CD14-positive monocyte (primary cell): ENCODE results near the gene PPP4R3C. TPM values are rescaled to one million over a fixed set of nuclear protein-coding genes. Genes with fewer than 3 reads are reported as not detected.

Experiments used
- DNase-seq, 3 donors: peaks; one replicate each; pipeline ENCODE4 v3.0.0-alpha.2; 2011 to 2022
- H2AFZ ChIP-seq: 2 replicates; pipeline ENCODE4 v1.6.0; 2012; ENCODE audit warnings: mild to moderate bottlenecking, low read depth, low read length, inconsistent platforms; ENCODE audit not compliant: insufficient read depth, poor library complexity, severe bottlenecking
- H3K27ac ChIP-seq, 2 donors: 1 replicate in 1 of 2; 2 replicates in 1 of 2; pipeline ENCODE4 v1.5.1; 2012 to 2013; ENCODE audit warnings: low read length in 2 of 2, control low read depth in 1 of 2, inconsistent platforms in 1 of 2, low read depth in 1 of 2, mild to moderate bottlenecking in 1 of 2
- H3K27me3 ChIP-seq, 2 donors: one replicate each; pipeline versions ENCODE4 v1.6.0 to v1.6.1; 2011 to 2013; ENCODE audit warnings: low read length in 2 of 2; ENCODE audit not compliant: control insufficient read depth in 2 of 2, insufficient read depth in 2 of 2
- H3K36me3 ChIP-seq, 2 donors: replicated peaks in 1 of 2; 1 replicate in 1 of 2; 2 replicates in 1 of 2; pipeline versions ENCODE4 v1.5.1 to v1.6.1; 2012 to 2013; ENCODE audit warnings: low read length in 2 of 2, control low read depth in 1 of 2, inconsistent platforms in 1 of 2, mild to moderate bottlenecking in 1 of 2; ENCODE audit not compliant: insufficient read depth in 2 of 2, control insufficient read depth in 1 of 2
- H3K4me1 ChIP-seq, 2 donors: 1 replicate in 1 of 2; 2 replicates in 1 of 2; pipeline versions ENCODE4 v1.5.1 to v1.6.1; 2012 to 2013; ENCODE audit warnings: low read length in 2 of 2, control low read depth in 1 of 2, inconsistent platforms in 1 of 2, mild to moderate bottlenecking in 1 of 2, moderate library complexity in 1 of 2; ENCODE audit not compliant: insufficient read depth in 2 of 2, control insufficient read depth in 1 of 2
- H3K4me2 ChIP-seq: replicated peaks from 2 replicates; pipeline ENCODE3; 2012; ENCODE audit warnings: low read length, moderate library complexity, mild to moderate bottlenecking; ENCODE audit not compliant: poor library complexity, severe bottlenecking; ENCODE audit errors: extremely low read depth
- H3K4me3 ChIP-seq, 3 experiments: fragments of 200-600 bp in 1 of 3; sonication (generic) in 1 of 3; replicated peaks in 1 of 3; 1 replicate in 2 of 3; 2 replicates in 1 of 3; pipeline ENCODE4 v1.5.1; 2011 to 2013; ENCODE audit warnings: low read length in 3 of 3, mild to moderate bottlenecking in 3 of 3, control low read depth in 2 of 3, low read depth in 2 of 3, inconsistent platforms in 1 of 3, moderate library complexity in 1 of 3
- H3K79me2 ChIP-seq: 2 replicates; pipeline ENCODE4 v1.6.0; 2012; ENCODE audit warnings: mild to moderate bottlenecking, control low read depth, inconsistent platforms, low read length, moderate library complexity; ENCODE audit not compliant: insufficient read depth
- H3K9ac ChIP-seq: 2 replicates; pipeline ENCODE4 v1.6.0; 2017; ENCODE audit warnings: low read length, mild to moderate bottlenecking; ENCODE audit not compliant: insufficient read depth, poor library complexity, severe bottlenecking
- H3K9me3 ChIP-seq, 2 donors: replicated peaks in 1 of 2; 1 replicate in 1 of 2; 2 replicates in 1 of 2; pipeline versions ENCODE4 v1.5.1 to v1.6.1; 2012 to 2013; ENCODE audit warnings: low read length in 2 of 2, control low read depth in 1 of 2; ENCODE audit not compliant: control insufficient read depth in 1 of 2, insufficient read depth in 1 of 2
- H4K20me1 ChIP-seq: 2 replicates; pipeline ENCODE4 v1.6.0; 2012; ENCODE audit warnings: mild to moderate bottlenecking, low read length, control low read depth, moderate library complexity; ENCODE audit not compliant: insufficient read depth
- H3K27ac Mint-ChIP-seq, 7 donors: one replicate each; pipeline ENCODE4 v1.8.0; 2020; ENCODE audit warnings: mild to moderate bottlenecking in 7 of 7, mixed read lengths in 7 of 7, moderate library complexity in 6 of 7, inconsistent platforms in 2 of 7
- H3K27me3 Mint-ChIP-seq, 3 donors: one replicate each; pipeline ENCODE4 v1.8.0; 2021 to 2022; ENCODE audit warnings: low read depth in 3 of 3, mild to moderate bottlenecking in 3 of 3, mixed read lengths in 3 of 3, moderate library complexity in 3 of 3, inconsistent platforms in 1 of 3
- H3K36me3 Mint-ChIP-seq, 2 donors: one replicate each; pipeline ENCODE4 v1.8.0; 2020; ENCODE audit warnings: mixed read lengths in 2 of 2, inconsistent platforms in 1 of 2, mild to moderate bottlenecking in 1 of 2
- H3K4me1 Mint-ChIP-seq: one replicate; pipeline ENCODE4 v1.8.0; 2020; ENCODE audit warnings: mild to moderate bottlenecking, mixed read lengths
- H3K4me3 Mint-ChIP-seq, 2 donors: one replicate each; pipeline ENCODE4 v1.8.0; 2020; ENCODE audit warnings: mild to moderate bottlenecking in 2 of 2, mixed read lengths in 2 of 2, moderate library complexity in 1 of 2
- H3K9me3 Mint-ChIP-seq, 7 donors: one replicate each; pipeline ENCODE4 v1.8.0; 2020 to 2022; ENCODE audit warnings: mixed read lengths in 7 of 7, mild to moderate bottlenecking in 6 of 7, moderate library complexity in 6 of 7, inconsistent platforms in 2 of 7
- CTCF ChIP-seq: fragments of 200-600 bp; IDR thresholded peaks from one replicate; pipeline ENCODE4 v1.8.0; 2022; ENCODE audit warnings: antibody characterized with exemption, mild to moderate bottlenecking
- intact Hi-C, 2 donors: fragments of 100-400 bp; cut with micrococcal nuclease; formaldehyde crosslinking; loops; one replicate each; pipeline versions ENCODE4 v1.15.0 to v1.15.1; 2023
- polyA plus RNA-seq, 3 donors: library from polyadenylated mRNA; depleted of rRNA in 1 of 3; unstranded in 2 of 3; stranded (reverse) in 1 of 3; fragments of 300-500 nt in 2 of 3; fragments of >200 nt in 1 of 3; fragmentation: Illumina TruSeq in 2 of 3; gene quantifications; 1 replicate in 2 of 3; 2 replicates in 1 of 3; pipeline ENCODE4 v1.2.3, GENCODE V29; 2012 to 2021

PPP4R3C gene
- polyA plus RNA-seq, 3 donors = not detected

- Histone ChIP-seq H3K4me3 (no peak overlapping the region), H4K20me1 (no peaks in the 10 kb centered on the region), H3K36me3 (no peaks in the 10 kb centered on the region), H3K79me2 (no peaks in the 10 kb centered on the region), H3K4me2 (no peak overlapping the region), H3K9ac (no peak overlapping the region), H3K27me3 (no peaks in the 10 kb centered on the region), H3K27ac (no peak overlapping the region), H2AFZ (no peak overlapping the region), H3K4me1 (no peaks in the 10 kb centered on the region), H3K9me3 (no peaks in the 10 kb centered on the region)
- intact Hi-C loops = no loop called here
- no peak for TF ChIP-seq CTCF
- Mint-ChIP-seq H3K4me1 (no peaks in the 10 kb centered on the region), H3K27ac (no peak overlapping the region), H3K27me3 (no peaks in the 10 kb centered on the region), H3K4me3 (no peak overlapping the region), H3K9me3 (peaks cover 0 to 4% (median 0%) of the 10 kb centered on the region in 7 donors), H3K36me3 (no peaks in the 10 kb centered on the region)
- no peak for DNase-seq
Observed at GRCh38 chrX:27435031-27435430, 28.1 kb downstream of the PPP4R3C start.

Other genes starting within 250 kb of the PPP4R3C start
- not detected for gene DCAF8L2, start 127.0 kb upstream of the PPP4R3C start, polyA plus RNA-seq